Osteocyte (in vitro differentiated cells): Measurements from ENCODE around the gene FAM185A. TPM values are rescaled to one million over a fixed set of nuclear protein-coding genes. Genes with fewer than 3 reads are reported as not detected.

Source experiments
- DNase-seq: peaks from one replicate; pipeline ENCODE4 v3.0.0; 2021; ENCODE audit warnings: mixed read lengths; ENCODE audit not compliant: unreplicated experiment; ENCODE audit errors: extremely low spot score
- H3K27ac Mint-ChIP-seq: one replicate; pipeline ENCODE4 v1.8.0; 2021; ENCODE audit warnings: mild to moderate bottlenecking, mixed read lengths; ENCODE audit not compliant: unreplicated experiment
- H3K27me3 Mint-ChIP-seq: one replicate; pipeline ENCODE4 v1.8.0; 2021; ENCODE audit warnings: mixed read lengths; ENCODE audit not compliant: unreplicated experiment
- H3K36me3 Mint-ChIP-seq: one replicate; pipeline ENCODE4 v1.8.0; 2021; ENCODE audit warnings: mixed read lengths; ENCODE audit not compliant: unreplicated experiment
- H3K4me1 Mint-ChIP-seq: one replicate; pipeline ENCODE4 v1.8.0; 2021; ENCODE audit warnings: mixed read lengths; ENCODE audit not compliant: unreplicated experiment
- H3K4me3 Mint-ChIP-seq: one replicate; pipeline ENCODE4 v1.8.0; 2021; ENCODE audit warnings: mild to moderate bottlenecking, moderate library complexity, mixed read lengths; ENCODE audit not compliant: unreplicated experiment
- H3K9me3 Mint-ChIP-seq: one replicate; pipeline ENCODE4 v1.8.0; 2021; ENCODE audit warnings: mixed read lengths; ENCODE audit not compliant: unreplicated experiment
- CTCF ChIP-seq: fragments of 200-600 bp; sonication (generic); IDR thresholded peaks from 2 replicates; pipeline ENCODE4 v1.5.0; 2021; ENCODE audit warnings: antibody characterized with exemption, mild to moderate bottlenecking, moderate library complexity
- total RNA-seq: library from RNA; stranded (reverse); gene quantifications from 2 replicates; pipeline ENCODE4 v1.2.1, GENCODE V29; 2021

FAM185A gene
- total RNA-seq, 1 donor from 2014 or later: 7.8 TPM

- Mint-ChIP-seq H3K9me3 (no peaks in the 10 kb centered on the region), H3K4me3 (no peak overlapping the region), H3K27me3 (no peaks in the 10 kb centered on the region), H3K4me1 (no peaks in the 10 kb centered on the region), H3K27ac (no peak overlapping the region), H3K36me3 (peaks cover 17% of the 10 kb centered on the region)
- DNase-seq: no peak
- TF ChIP-seq CTCF: no peak
Observed at GRCh38 chr7:102810916-102811315, 62.1 kb downstream of the FAM185A start.

- Mint-ChIP-seq H3K4me3 (no peak overlapping the region), H3K9me3 (no peaks in the 10 kb centered on the region), H3K27ac (no peak overlapping the region), H3K27me3 (no peaks in the 10 kb centered on the region), H3K36me3 (peaks cover 15% of the 10 kb centered on the region), H3K4me1 (no peaks in the 10 kb centered on the region)
- no peak for DNase-seq
- TF ChIP-seq CTCF: no peak
Observed at GRCh38 chr7:102811942-102812678, 63.3 kb downstream of the FAM185A start.

- Mint-ChIP-seq H3K27me3 (no peaks in the 10 kb centered on the region), H3K36me3 (peaks cover 11% of the 10 kb centered on the region), H3K4me3 (no peak overlapping the region), H3K9me3 (no peaks in the 10 kb centered on the region), H3K4me1 (peaks cover 5% of the 10 kb centered on the region), H3K27ac (no peak overlapping the region)
- no peak for TF ChIP-seq CTCF
- no peak for DNase-seq
Observed at GRCh38 chr7:102813191-102814024, 64.6 kb downstream of the FAM185A start.

- H3K27me3 Mint-ChIP-seq: no peaks in the 10 kb centered on the region
- peaks cover 7% of the 10 kb centered on the region for H3K36me3 Mint-ChIP-seq
- TF ChIP-seq CTCF: no peak
- DNase-seq: no peak
- H3K4me3 Mint-ChIP-seq: no peak overlapping the region
- no peak overlapping the region for H3K27ac Mint-ChIP-seq
- peaks cover 5% of the 10 kb centered on the region for H3K4me1 Mint-ChIP-seq
- H3K9me3 Mint-ChIP-seq: no peaks in the 10 kb centered on the region
Observed at GRCh38 chr7:102814025-102814471, 65.2 kb downstream of the FAM185A start.
